Spinal cord (tissue), 10 donors: ENCODE data around the gene KIF25. TPM values are rescaled to one million over a fixed set of nuclear protein-coding genes. Genes with fewer than 3 reads are reported as not detected.

Experiments used
- DNase-seq, 6 donors: peaks; one replicate each; pipeline versions ENCODE4 v3.0.0 to v3.0.0-alpha.2; 2013 to 2015; ENCODE audit warnings: low spot score in 6 of 6, low read depth in 4 of 6
- H3K27ac ChIP-seq: one replicate; pipeline ENCODE4 v1.5.1; 2013; ENCODE audit warnings: low read depth, low read length, control low read depth
- H3K27me3 ChIP-seq: one replicate; pipeline ENCODE4 v1.6.1; 2013; ENCODE audit warnings: low read length; ENCODE audit not compliant: control insufficient read depth, insufficient read depth
- H3K36me3 ChIP-seq: one replicate; pipeline ENCODE4 v1.6.1; 2013; ENCODE audit warnings: low read length; ENCODE audit not compliant: control insufficient read depth, insufficient read depth
- H3K4me1 ChIP-seq: one replicate; pipeline ENCODE4 v1.6.1; 2013; ENCODE audit warnings: low read length; ENCODE audit not compliant: control insufficient read depth, insufficient read depth
- H3K4me3 ChIP-seq: one replicate; pipeline ENCODE4 v1.5.1; 2013; ENCODE audit warnings: low read depth, low read length, control low read depth
- H3K9me3 ChIP-seq: one replicate; pipeline ENCODE4 v1.6.1; 2013; ENCODE audit warnings: low read length; ENCODE audit not compliant: control insufficient read depth, insufficient read depth
- WGBS: methylation state at CpG from one replicate; pipeline ENCODE4 v1.1.5; 2013; ENCODE audit warnings: missing lambda C conversion rate; ENCODE audit not compliant: insufficient coverage; 5-methylcytosine and 5-hydroxymethylcytosine counted together
- polyA plus RNA-seq, 2 donors: library from polyadenylated mRNA; unstranded; fragments of 120-200 nt; gene quantifications; one replicate each; pipeline ENCODE4 v1.2.1, GENCODE V29; 2013; ENCODE audit not compliant: insufficient read length in 2 of 2
- total RNA-seq, 2 donors: library from RNA; depleted of rRNA in 1 of 2; stranded (reverse); fragments of 120-200 nt in 1 of 2; fragments of >200 nt in 1 of 2; gene quantifications; one replicate each; pipeline versions ENCODE4 v1.2.3 to v1.2.4, GENCODE V29; 2013 to 2014
- donor health status: healthy.

Gene KIF25
- total and polyA plus RNA-seq, 4 donors = 1.2 to 3.0 (median 2.2) TPM; not detected in 1

GRCh38 chr6:167956983-167957492 is 40.4 kb upstream of the KIF25 start:
- 88% methylated on average over 7 of the region's 8 CpGs for WGBS
- Histone ChIP-seq H3K27me3 (no peaks in the 10 kb centered on the region), H3K9me3 (no peaks in the 10 kb centered on the region), H3K27ac (no peak overlapping the region), H3K36me3 (peaks cover 9% of the 10 kb centered on the region), H3K4me3 (no peak overlapping the region), H3K4me1 (no peaks in the 10 kb centered on the region)
- DNase-seq = no peak

DNA sequence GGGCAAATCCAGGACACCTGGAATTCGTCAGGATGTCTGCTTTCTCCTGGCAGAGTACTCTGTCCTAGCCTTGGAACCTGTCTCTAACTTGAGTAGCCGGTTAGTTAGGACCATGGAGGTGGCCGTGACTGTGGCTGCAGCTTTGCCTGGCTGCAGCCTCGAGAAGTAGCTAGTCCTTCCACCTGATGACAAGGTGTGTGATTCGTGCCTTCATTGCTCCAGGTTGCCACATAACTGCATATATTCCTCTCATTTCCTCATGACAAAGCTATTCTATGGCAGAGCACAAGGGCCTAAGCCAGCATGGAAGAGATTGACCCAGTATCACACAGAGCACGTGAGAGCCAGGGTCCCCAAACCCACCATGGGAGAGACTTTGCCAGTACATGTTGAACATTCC is 39.8 kb upstream of the KIF25 start:
- no peak for DNase-seq
- no peaks in the 10 kb centered on the region for H3K4me1 ChIP-seq
- no peak overlapping the region for H3K4me3 ChIP-seq
- H3K27ac ChIP-seq = no peak overlapping the region
- no peaks in the 10 kb centered on the region for H3K27me3 ChIP-seq
- H3K9me3 ChIP-seq = no peaks in the 10 kb centered on the region
- H3K36me3 ChIP-seq = peaks cover 12% of the 10 kb centered on the region
- WGBS = 95% methylated on average over 6 of the region's 6 CpGs

GRCh38 chr6:167960579-167960978 is 36.9 kb upstream of the KIF25 start:
- no CpG with 5 or more reads among the region's 5 CpGs for WGBS
- H3K9me3 ChIP-seq = no peaks in the 10 kb centered on the region
- no peak overlapping the region for H3K4me3 ChIP-seq
- no peaks in the 10 kb centered on the region for H3K27me3 ChIP-seq
- H3K36me3 ChIP-seq = peaks cover 26% of the 10 kb centered on the region
- DNase-seq = no peak
- H3K27ac ChIP-seq = no peak overlapping the region
- peaks cover 4% of the 10 kb centered on the region for H3K4me1 ChIP-seq

- WGBS = 69% methylated on average over 3 of the region's 5 CpGs
- H3K9me3 ChIP-seq = no peaks in the 10 kb centered on the region
- DNase-seq = peak in 1 of 6 donors; percentile 66
- no peak overlapping the region for H3K4me3 ChIP-seq
- H3K27ac ChIP-seq = no peak overlapping the region
- H3K36me3 ChIP-seq = peaks cover 29% of the 10 kb centered on the region
- peaks cover 4% of the 10 kb centered on the region for H3K4me1 ChIP-seq
- no peaks in the 10 kb centered on the region for H3K27me3 ChIP-seq
These were observed 34.8 kb upstream of the KIF25 start for GRCh38 chr6:167962711-167963110.

DNA sequence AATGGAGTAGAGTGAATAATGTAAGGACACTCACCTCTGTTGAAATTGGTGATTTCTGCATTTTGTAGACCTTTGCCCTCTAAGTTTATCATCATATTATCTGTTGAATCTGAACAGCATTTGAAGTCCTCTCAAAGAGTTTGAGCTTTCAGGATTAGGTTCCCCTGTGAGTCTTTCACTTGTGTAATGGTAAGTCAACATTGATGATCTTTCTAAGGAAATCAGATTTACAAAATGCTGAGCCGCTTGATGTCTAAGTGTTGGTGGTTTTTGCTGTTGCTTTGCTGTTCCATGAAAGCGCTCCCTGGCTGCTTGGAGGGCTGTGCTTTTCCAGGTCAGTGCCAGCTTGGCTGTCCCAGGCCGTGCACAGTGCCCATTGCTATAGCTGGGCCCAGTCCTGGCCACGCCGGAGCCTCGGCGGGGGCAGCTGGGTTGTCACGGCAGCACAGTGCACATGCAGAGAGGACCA is 33.8 kb upstream of the KIF25 start:
- H3K9me3 ChIP-seq = no peaks in the 10 kb centered on the region
- peaks cover 4% of the 10 kb centered on the region for H3K4me1 ChIP-seq
- H3K27me3 ChIP-seq = no peaks in the 10 kb centered on the region
- 32% methylated on average over 7 of the region's 8 CpGs for WGBS
- DNase-seq = no peak
- no peak overlapping the region for H3K27ac ChIP-seq
- H3K4me3 ChIP-seq = no peak overlapping the region
- peaks cover 29% of the 10 kb centered on the region for H3K36me3 ChIP-seq

GRCh38 chr6:167965592-167966539 is 31.6 kb upstream of the KIF25 start:
- Histone ChIP-seq H3K27me3 (no peaks in the 10 kb centered on the region), H3K4me3 (no peak overlapping the region), H3K36me3 (peaks cover 29% of the 10 kb centered on the region), H3K27ac (no peak overlapping the region), H3K9me3 (no peaks in the 10 kb centered on the region), H3K4me1 (peaks cover 4% of the 10 kb centered on the region)
- WGBS = 89% methylated on average over 9 of the region's 39 CpGs
- DNase-seq = no peak

DNA sequence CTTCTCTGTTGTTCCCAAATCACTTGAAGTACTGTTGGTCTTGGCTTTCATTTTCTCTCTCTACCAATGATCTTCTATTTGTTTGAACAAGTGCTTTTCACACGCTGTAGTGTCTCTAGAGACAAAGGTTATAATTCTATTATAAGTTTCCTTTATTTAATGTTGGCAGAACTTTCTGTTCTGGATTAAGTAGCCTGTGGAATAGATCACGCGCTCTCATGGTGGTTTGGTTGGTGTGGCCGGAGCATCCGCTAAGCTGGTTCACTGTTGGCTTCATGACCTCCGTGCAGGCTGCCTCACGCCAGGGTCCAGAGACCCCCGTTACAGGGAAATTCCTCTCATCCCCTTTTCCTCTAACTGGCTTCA is 30.9 kb upstream of the KIF25 start:
- no peak overlapping the region for H3K4me3 ChIP-seq

DNA sequence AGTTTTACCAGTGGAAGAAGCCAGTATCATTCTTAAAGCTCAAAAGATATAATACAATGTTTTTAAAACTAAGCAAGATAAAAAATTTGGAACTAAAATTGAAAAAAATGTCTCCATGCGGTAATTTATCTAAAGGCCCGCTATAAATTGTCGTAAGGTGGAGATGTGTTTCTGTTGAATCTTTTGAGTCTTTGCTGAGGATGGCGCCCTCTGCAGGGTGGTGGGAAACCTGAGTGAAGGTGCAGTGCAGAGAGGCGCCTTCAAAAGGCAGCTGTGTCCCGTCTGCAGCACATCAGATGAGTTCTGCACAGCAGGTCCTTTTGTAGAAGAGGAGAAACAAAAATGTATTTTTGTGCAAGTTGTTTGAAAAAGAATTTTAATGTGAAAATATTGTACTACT is 29.4 kb upstream of the KIF25 start:
- no peaks in the 10 kb centered on the region for H3K27me3 ChIP-seq
- DNase-seq = no peak
- H3K4me1 ChIP-seq = peaks cover 5% of the 10 kb centered on the region
- no peaks in the 10 kb centered on the region for H3K9me3 ChIP-seq
- H3K27ac ChIP-seq = no peak overlapping the region
- 64% methylated on average over 5 of the region's 6 CpGs for WGBS
- peaks cover 27% of the 10 kb centered on the region for H3K36me3 ChIP-seq
- no peak overlapping the region for H3K4me3 ChIP-seq

More for the DNA sequence above, 30.9 kb upstream of the KIF25 start:
- peaks cover 4% of the 10 kb centered on the region for H3K4me1 ChIP-seq
- peaks cover 29% of the 10 kb centered on the region for H3K36me3 ChIP-seq
- no peaks in the 10 kb centered on the region for H3K27me3 ChIP-seq
- no peaks in the 10 kb centered on the region for H3K9me3 ChIP-seq
- WGBS = 98% methylated on average over 5 of the region's 8 CpGs
- H3K27ac ChIP-seq = no peak overlapping the region
- DNase-seq = no peak

DNA sequence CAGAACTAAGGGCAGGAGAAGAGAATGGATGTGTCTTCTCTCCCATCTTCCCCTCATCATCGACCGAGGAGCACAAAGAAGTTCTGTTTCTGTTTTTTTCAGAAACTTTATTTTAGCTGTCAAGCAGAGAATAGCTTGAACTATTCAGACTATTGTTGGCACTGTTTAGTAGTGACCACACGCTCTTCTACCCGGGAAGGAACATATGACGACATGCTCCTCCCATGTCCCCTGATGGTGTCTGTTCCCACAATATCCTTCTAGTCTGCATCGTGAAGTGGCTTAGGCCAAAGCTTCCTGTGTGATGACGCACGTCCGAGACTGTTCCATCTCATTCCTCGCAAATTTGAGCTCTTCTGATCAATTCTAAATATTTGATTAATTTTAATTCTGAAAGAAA is 27.2 kb upstream of the KIF25 start:
- no peaks in the 10 kb centered on the region for H3K9me3 ChIP-seq
- H3K4me1 ChIP-seq = peaks cover 7% of the 10 kb centered on the region
- no peak overlapping the region for H3K27ac ChIP-seq
- peaks cover 21% of the 10 kb centered on the region for H3K36me3 ChIP-seq
- H3K4me3 ChIP-seq = no peak overlapping the region
- DNase-seq = peak in 2 of 6 donors; percentile 55 to 68
- H3K27me3 ChIP-seq = no peaks in the 10 kb centered on the region
- WGBS = 14% methylated on average over 3 of the region's 10 CpGs

DNA sequence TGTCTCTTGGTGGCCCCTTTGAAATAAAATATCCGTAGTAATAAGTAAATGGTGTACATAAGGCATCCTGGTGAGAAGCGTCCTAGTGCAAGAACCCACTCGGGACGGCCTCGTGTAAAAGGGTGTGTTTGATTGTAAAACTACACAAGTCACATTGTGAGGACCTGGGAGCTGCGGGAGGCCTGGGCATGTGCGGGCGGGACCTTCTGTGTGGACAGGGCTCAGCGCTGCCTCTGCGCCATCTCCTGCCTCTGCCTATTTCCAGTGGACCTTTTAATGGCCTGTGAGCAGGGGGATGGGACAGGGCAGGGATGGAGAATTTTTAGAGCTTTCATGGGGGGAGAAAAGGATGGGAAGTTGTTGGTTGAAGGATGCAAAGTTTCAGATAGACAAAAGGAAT is 25.3 kb upstream of the KIF25 start:
- H3K27me3 ChIP-seq = no peaks in the 10 kb centered on the region
- peaks cover 7% of the 10 kb centered on the region for H3K4me1 ChIP-seq
- peaks cover 18% of the 10 kb centered on the region for H3K36me3 ChIP-seq
- H3K9me3 ChIP-seq = no peaks in the 10 kb centered on the region
- 94% methylated on average over 9 of the region's 10 CpGs for WGBS
- H3K27ac ChIP-seq = no peak overlapping the region
- no peak for DNase-seq
- no peak overlapping the region for H3K4me3 ChIP-seq
